ENCODE results near the gene PLCH1.

PLCH1 gene

GRCh38 chr3:155453512-155453911, 291.4 kb downstream of the PLCH1 start:
- no peak for DNase-seq

GRCh38 chr3:155449613-155450267, 295.1 kb downstream of the PLCH1 start:
- DNase-seq, result no peak

- no peak for DNase-seq
Measured at GRCh38 chr3:155448531-155448930, 296.3 kb downstream of the PLCH1 start.

DNA sequence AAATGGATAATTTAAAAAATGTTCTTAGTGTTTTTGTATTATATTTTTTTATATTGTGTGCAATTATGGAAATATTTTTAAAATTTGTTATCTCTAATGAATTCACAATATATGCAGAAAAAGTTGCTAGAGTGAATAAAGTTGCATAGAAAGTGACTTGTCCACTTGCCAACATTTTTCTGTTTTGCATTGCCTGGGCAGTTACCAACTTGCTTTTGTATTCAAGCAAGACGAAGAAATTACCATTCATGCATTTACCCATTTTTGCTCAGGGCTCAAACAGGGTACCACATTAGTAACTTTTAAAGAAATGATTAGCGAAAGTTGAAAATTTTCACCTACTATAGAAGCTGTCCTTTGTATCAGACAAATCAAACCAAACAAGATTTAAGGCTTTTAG, 298.5 kb downstream of the PLCH1 start:
- no peak for DNase-seq

DNA sequence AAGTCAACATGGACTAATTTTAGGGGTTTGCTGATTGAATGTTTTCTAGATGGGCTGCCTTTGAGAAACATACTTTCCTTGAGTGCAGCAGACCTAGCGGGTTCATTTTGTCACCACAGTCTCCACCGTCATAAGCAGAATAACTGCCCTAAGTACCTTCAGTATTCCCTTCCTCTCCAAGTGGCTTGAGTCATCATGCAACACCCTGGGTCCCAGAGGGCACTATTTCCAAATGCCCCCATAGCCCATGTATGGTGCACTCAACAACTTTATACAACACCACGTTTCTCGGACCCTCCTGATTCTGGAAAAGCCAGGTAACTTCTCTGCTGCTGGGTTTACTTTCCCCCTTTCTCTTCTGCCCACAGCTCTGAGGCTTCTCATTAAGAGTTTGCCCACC, 300.1 kb downstream of the PLCH1 start:
- DNase-seq, result no peak

DNA sequence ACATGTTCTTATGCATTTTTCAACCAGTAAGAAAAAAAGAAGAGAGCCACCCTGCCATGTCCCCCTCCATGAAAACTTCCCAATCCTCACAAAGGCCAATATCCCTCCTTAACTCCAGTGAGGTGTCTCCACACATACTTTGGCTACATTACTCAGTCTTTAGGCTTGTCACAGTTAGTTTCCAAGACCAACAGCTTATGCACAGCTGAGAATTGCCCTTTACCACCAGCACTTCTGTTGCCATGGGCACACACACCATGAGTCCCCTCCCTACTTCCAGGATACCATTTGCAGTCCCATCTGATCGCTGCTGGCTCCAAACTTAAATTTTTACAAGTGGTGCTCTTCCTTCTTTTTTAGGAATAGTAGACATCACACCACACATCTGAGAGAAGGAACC, 301.1 kb downstream of the PLCH1 start:
- no peak for DNase-seq

DNA sequence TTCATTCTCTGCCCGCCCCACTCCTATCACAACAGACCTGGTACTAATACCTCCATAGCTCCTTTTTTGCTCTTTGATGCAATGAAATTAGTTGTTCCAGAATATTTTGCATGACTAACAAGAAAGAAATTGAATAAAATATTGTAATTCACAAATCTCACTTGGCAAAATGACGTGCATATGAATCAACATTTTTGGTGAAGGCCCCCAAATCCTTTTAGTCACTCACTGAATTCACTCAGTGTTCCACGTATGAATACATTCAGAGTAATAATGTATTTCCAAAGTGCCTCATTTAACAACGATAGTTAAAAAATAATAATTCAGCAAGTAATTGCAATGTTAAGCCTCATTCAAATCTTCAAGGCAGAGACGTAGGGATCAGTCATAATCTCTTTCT, 302.8 kb downstream of the PLCH1 start:
- no peak for DNase-seq

DNA sequence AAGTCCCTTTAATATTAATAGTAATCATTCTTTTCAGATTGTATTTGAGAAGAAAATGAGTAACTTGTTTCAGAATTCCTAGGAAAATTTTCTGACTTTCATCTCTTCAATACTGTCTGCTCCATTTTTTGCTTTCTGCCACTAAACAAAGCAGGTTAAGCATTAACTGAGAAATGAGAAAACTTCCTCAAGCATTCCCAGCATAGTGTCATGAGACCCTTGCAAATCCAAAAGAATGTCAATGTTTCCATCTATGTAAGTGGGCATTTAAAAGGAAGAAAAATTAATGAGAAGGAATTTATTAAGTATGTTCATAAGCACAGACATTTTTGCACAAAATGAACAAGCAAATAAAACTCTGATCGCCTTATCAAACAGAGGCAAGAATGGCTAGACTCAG, 303.4 kb downstream of the PLCH1 start:
- no peak for DNase-seq

DNA sequence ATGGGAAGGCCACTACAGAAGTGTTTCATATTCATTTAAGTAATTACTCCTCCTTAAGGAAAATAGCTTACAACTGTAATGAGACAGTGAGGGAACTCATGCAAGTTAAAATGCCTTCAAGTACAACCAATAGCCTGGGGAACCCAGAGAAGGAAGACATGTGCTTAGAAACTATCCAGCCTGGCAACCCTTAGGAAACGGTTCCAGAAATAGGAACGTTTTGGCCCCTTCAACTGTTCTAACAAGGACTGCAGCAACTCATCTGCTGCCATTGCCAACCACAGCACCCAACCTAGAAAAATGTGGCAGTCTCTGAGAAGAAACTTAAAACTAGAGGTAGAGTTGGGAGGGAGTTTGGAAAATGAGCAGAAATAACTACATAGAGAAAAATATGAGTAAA, 303.8 kb downstream of the PLCH1 start:
- DNase-seq, result no peak

GRCh38 chr3:155435821-155436220, 309.1 kb downstream of the PLCH1 start:
- no peak for DNase-seq

DNA sequence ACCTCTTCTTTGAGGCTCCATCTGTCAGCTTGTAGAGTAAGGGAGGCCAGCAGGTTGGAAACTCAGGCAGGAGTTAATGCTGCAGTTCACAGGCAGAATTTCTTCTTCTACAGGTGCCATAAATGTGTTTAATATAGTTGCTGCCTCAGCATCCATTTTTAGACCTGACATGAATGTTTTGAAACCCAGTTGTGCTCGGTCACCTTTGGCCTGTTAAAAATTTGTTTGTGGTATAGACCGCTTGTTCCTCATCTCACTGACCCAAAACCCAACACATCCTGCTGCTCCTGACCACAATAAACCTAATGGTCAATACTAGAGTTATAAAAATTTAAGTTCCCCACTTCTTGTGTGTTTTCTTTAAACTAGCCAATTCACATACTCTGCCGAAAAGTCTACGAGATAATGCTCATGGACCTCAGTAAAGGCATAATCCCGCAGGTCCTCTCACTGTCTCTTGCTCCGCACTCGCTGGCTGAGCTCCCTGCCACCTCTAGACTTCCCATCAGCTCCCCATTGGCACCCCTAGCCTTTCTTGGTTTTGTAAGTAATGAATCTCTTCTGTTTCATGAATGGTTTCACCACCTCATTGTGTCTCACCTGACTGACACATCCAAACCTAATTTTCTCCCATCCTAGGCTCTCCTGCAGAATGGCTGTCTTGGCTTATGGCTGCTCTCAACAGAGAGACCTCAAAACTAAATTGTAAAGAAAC, 312.9 kb downstream of the PLCH1 start:
- DNase-seq, result no peak

DNA sequence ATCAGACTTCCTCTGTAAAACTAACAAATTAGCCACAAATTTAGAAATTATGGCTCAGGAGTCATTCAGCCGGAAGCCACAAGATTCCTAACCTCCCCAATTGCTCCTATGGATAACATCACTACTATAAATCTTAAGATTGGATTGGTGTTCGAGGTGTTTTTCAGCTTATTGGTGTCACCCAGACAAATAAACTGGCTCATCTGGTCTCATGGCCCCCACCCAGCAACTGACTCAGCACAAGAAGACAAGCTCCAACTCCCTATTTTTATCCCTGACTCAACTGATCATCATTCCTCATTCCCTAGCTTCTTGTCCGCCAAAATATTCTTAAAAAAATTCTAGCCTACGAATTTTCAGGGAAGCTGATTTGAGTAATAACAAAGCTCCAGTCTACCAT, 316.3 kb downstream of the PLCH1 start:
- DNase-seq, result no peak

GRCh38 chr3:155426524-155427230, 318.2 kb downstream of the PLCH1 start:
- no peak for DNase-seq

- DNase-seq, result no peak
Measured at GRCh38 chr3:155425396-155425795, 319.5 kb downstream of the PLCH1 start.

GRCh38 chr3:155424323-155424710, 320.6 kb downstream of the PLCH1 start:
- no peak for DNase-seq

DNA sequence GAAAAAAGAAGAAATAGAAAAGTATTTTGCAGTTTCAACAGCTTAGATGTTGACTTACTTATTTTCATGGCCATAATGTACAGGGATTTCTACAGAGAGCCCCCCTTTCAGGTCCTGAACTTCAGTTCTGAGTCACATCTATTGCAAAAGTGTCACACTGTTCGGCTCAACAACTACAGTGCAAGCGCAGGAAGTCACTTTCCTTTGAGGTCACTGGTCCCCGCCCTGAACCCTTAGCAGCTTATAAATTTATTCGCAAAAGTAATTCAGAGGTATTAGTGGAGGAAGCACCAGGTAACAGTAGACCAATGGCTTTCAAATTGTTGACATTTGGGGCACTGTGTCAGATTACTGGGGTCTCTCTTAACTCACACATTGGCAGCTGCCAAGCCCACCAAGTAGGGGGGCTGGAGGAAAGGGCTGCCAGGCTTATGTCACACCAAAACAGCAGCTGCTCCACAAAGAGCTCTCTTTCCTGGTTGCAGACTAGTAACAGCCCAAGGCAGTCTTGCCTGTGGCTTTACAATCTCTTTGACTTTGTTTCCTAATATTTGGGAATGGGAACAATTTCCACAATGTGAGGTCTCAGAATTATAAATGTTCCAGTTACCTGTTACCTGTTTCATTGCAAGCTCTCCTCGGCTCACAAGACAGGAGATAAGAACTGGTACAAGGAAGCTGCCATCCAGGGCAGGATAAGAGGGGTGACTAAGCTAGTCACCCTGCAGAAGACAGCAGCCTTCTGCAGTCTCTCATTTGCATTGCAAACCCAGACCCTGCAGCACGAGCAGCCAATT, 321.1 kb downstream of the PLCH1 start:
- DNase-seq, result no peak

DNA sequence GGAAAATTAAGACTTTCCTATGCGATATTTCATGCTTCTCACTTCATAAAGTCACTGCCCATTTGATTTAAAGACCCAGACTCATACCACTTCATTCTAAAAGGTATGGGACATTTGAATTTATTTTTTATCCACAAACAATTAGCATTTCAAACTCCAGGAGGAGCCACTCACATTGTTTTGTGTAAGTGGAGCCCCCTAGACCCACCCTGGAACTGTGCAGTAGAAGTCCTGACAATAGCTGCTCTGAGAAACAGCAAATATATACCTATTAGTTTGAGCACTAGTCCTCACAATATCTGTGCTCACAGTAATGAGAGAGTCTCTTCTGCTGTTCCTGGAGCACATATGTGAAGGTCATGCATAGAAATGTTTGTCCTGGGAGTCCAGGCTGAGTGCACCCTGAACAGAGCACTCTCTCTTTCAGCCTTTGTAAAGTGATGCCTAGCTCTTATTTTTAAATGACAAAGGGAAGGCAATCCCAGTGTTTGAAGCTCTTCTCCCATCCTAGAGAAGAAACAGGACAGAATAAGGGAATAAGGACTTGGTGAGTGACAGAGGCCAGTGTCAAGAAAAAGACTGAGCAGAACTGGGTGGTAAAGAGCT, 323.9 kb downstream of the PLCH1 start:
- DNase-seq, result no peak

DNA sequence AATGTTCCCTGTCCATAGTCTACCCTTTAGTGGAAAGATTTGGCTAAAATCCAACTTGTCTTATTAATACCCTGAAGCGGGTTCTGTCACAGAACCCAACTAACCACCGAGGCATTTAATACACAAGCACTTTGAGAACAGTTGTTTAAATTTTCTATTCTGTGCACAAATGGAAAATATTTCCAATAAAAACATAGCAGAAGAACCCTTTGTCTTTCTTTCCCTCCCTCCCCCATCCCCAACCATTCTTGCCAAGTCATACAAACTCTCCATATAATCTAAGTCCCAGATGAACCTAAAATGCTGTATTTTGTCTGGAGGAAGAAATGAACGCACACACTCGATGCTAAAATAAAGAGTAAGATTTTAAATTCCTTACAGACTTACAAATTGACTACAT, 324.5 kb downstream of the PLCH1 start:
- no peak for DNase-seq

- DNase-seq, result no peak
Measured at GRCh38 chr3:155418407-155418806, 326.5 kb downstream of the PLCH1 start.

- DNase-seq, result no peak
Measured at GRCh38 chr3:155417119-155417517, 327.8 kb downstream of the PLCH1 start.

- DNase-seq, result no peak
Measured at GRCh38 chr3:155416500-155417118, 328.3 kb downstream of the PLCH1 start.

- DNase-seq, result no peak
Measured at GRCh38 chr3:155412904-155413303, 332.0 kb downstream of the PLCH1 start.
